Activated CD8-positive, alpha-beta T cell treated with anti-CD3 and anti-CD28 coated beads for 36 hours (primary cell): ENCODE results near the gene CDH13. TPM values are rescaled to one million over a fixed set of nuclear protein-coding genes. Genes with fewer than 3 reads are reported as not detected.
A peak's percentile ranks its signal among the peaks of the same experiment; 100 is the strongest.

Source experiments
- ATAC-seq: fragments of 200-7000 bp; cut with Tn5 transposase; one replicate; pipeline ENCODE4 v1.10.0; 2021; ENCODE audit warnings: mild to moderate bottlenecking, moderate library complexity
- CTCF ChIA-PET: fragments of 350-600 bp; sonication (Branson Sonifier 250); formaldehyde crosslinking; loops from one replicate; lab custom pipeline; 2021; ENCODE audit warnings: antibody characterized with exemption; lab: Charles Lee
- POLR2A ChIA-PET: fragments of 350-600 bp; sonication (Branson Sonifier 250); formaldehyde crosslinking; loops from one replicate; lab custom pipeline; 2021; ENCODE audit warnings: antibody characterized with exemption; lab: Charles Lee
- DNase-seq: peaks from one replicate; pipeline ENCODE4 v3.0.0-alpha.2; 2020
- H3K27ac Mint-ChIP-seq: one replicate; pipeline ENCODE4 v1.8.0; 2021; ENCODE audit warnings: mild to moderate bottlenecking, mixed read lengths
- H3K27me3 Mint-ChIP-seq: one replicate; pipeline ENCODE4 v1.8.0; 2021; ENCODE audit warnings: mixed read lengths
- H3K36me3 Mint-ChIP-seq: one replicate; pipeline ENCODE4 v1.8.0; 2021; ENCODE audit warnings: low read depth, mixed read lengths
- H3K4me1 Mint-ChIP-seq: one replicate; pipeline ENCODE4 v1.8.0; 2021; ENCODE audit warnings: low read depth, mixed read lengths
- H3K4me3 Mint-ChIP-seq: one replicate; pipeline ENCODE4 v1.8.0; 2021; ENCODE audit warnings: mild to moderate bottlenecking, moderate library complexity, mixed read lengths
- H3K9me3 Mint-ChIP-seq: one replicate; pipeline ENCODE4 v1.8.0; 2021; ENCODE audit warnings: mixed read lengths
- intact Hi-C: fragments of 100-400 bp; cut with micrococcal nuclease; formaldehyde crosslinking; loops from one replicate; pipeline ENCODE4 v1.10.0; 2022
- total RNA-seq, 2 experiments: library from RNA; stranded (reverse); gene quantifications; one replicate each; pipeline ENCODE4 v1.2.3, GENCODE V29; 2021
- TF ChIP-seq, protein P1 (sequence below): fragments of 200-600 bp; IDR thresholded peaks from one replicate; pipeline ENCODE4 v1.8.0; 2022; ENCODE audit warnings: antibody characterized with exemption, mild to moderate bottlenecking

The CDH13 gene
- total RNA-seq, 2 experiments from 2014 or later: not detected

DNA sequence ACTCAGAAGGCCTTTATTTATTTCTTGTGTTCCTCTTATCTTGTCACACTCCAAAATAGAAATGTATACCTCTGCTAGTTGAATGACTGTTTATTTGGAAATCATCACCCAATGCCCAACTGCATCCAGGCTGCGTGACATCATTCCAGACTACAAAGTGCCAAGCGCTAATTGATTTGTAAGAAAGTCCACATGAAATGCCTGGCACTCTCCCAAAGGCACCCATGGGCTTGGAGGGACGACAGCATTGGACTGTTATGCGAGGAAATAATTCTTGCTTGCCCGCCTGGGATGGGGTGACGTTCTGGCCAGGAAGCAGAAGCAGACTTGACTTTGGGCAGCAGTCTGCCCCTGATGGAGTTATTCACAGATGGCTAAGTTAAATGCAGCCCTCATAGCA lies 165.9 kb downstream of the CDH13 start:
- Mint-ChIP-seq H3K4me3 (no peak overlapping the region), H3K9me3 (no peaks in the 10 kb centered on the region), H3K4me1 (no peaks in the 10 kb centered on the region), H3K27me3 (peaks cover 1% of the 10 kb centered on the region), H3K36me3 (no peaks in the 10 kb centered on the region), H3K27ac (no peak overlapping the region)
- POLR2A ChIA-PET: no interaction called here
- TF ChIP-seq, protein P1, sequence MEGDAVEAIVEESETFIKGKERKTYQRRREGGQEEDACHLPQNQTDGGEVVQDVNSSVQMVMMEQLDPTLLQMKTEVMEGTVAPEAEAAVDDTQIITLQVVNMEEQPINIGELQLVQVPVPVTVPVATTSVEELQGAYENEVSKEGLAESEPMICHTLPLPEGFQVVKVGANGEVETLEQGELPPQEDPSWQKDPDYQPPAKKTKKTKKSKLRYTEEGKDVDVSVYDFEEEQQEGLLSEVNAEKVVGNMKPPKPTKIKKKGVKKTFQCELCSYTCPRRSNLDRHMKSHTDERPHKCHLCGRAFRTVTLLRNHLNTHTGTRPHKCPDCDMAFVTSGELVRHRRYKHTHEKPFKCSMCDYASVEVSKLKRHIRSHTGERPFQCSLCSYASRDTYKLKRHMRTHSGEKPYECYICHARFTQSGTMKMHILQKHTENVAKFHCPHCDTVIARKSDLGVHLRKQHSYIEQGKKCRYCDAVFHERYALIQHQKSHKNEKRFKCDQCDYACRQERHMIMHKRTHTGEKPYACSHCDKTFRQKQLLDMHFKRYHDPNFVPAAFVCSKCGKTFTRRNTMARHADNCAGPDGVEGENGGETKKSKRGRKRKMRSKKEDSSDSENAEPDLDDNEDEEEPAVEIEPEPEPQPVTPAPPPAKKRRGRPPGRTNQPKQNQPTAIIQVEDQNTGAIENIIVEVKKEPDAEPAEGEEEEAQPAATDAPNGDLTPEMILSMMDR: no peak
- CTCF ChIA-PET: no interaction called here
- DNase-seq: no peak
- intact Hi-C loops: no loop called here
- no peak for ATAC-seq

- DNase-seq: no peak
- POLR2A ChIA-PET: no interaction called here
- Mint-ChIP-seq H3K27me3 (peaks cover 1% of the 10 kb centered on the region), H3K4me1 (no peaks in the 10 kb centered on the region), H3K9me3 (no peaks in the 10 kb centered on the region), H3K4me3 (no peak overlapping the region), H3K27ac (no peak overlapping the region), H3K36me3 (no peaks in the 10 kb centered on the region)
- CTCF ChIA-PET: no interaction called here
- ATAC-seq: no peak
- TF ChIP-seq, protein P1: no peak
- intact Hi-C loops: no loop called here
These were observed 166.9 kb downstream of the CDH13 start for GRCh38 chr16:82793528-82794245.

- TF ChIP-seq, protein P1: no peak
- Mint-ChIP-seq H3K27ac (no peak overlapping the region), H3K9me3 (no peaks in the 10 kb centered on the region), H3K27me3 (no peaks in the 10 kb centered on the region), H3K36me3 (no peaks in the 10 kb centered on the region), H3K4me3 (no peak overlapping the region), H3K4me1 (peaks cover under 1% of the 10 kb centered on the region)
- DNase-seq: no peak
- ChIA-PET CTCF (interaction anchor here (1.0 to 2.1 kb wide), 2 partner anchors 25 to 533 kb away, joined by 3 to 4 read pairs; no protein-coding TSS in a partner anchor), POLR2A (no interaction called here)
- no peak for ATAC-seq
- intact Hi-C loops: no loop called here
These were observed 169.3 kb downstream of the CDH13 start for GRCh38 chr16:82796047-82796446.

DNA sequence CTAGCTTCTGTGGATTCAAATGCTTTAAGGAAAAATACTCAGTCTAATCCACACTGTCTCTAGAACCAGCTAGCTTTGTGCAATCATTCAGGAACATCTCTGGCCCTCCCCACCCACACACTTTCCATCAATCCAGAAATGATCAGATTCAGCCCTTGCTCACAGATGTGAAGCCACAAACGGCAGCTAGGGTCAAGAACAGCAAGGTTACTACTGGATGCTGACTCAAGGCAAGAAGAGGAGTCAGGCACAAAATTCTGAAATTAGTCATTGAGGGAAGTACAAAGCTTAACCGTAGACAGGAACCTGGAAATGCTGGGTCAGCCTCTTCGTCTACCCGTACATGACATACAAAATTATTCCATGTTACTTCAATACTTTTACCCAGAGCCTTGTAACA lies 174.6 kb downstream of the CDH13 start:
- TF ChIP-seq, protein P1: no peak
- H3K27ac Mint-ChIP-seq: no peak overlapping the region
- ATAC-seq: no peak
- H3K9me3 Mint-ChIP-seq: no peaks in the 10 kb centered on the region
- H3K4me3 Mint-ChIP-seq: no peak overlapping the region
- ChIA-PET POLR2A (no interaction called here), CTCF (no interaction called here)
- peaks cover 4% of the 10 kb centered on the region for H3K27me3 Mint-ChIP-seq
- DNase-seq: peak; percentile 11
- peaks cover 4% of the 10 kb centered on the region for H3K4me1 Mint-ChIP-seq
- no peaks in the 10 kb centered on the region for H3K36me3 Mint-ChIP-seq
- intact Hi-C loops: no loop called here

GRCh38 chr16:82805866-82806265 lies 179.1 kb downstream of the CDH13 start:
- Mint-ChIP-seq H3K27me3 (peaks cover 7% of the 10 kb centered on the region), H3K9me3 (no peaks in the 10 kb centered on the region), H3K27ac (no peak overlapping the region), H3K36me3 (no peaks in the 10 kb centered on the region), H3K4me3 (no peak overlapping the region), H3K4me1 (peaks cover 4% of the 10 kb centered on the region)
- ChIA-PET POLR2A (no interaction called here), CTCF (no interaction called here)
- intact Hi-C loops: no loop called here
- no peak for DNase-seq
- TF ChIP-seq, protein P1: no peak
- ATAC-seq: no peak
